ENCODE data around the gene ARF4. TPM values are rescaled to one million over a fixed set of nuclear protein-coding genes. Genes with fewer than 3 reads are reported as not detected.

Gene ARF4
- total RNA-seq, 1 donor from 2014 or later, result 471 TPM

GRCh38 chr3:57538465-57538864 is 58.7 kb downstream of the ARF4 start:
- Histone ChIP-seq H3K4me2 (ENCODE audit: low read length) (no peak overlapping the region), H3K4me1 (ENCODE audit: insufficient read depth, low read length) (no peaks in the 10 kb centered on the region), H3K9me3 (ENCODE audit: insufficient read depth, low read depth, low read length) (no peaks in the 10 kb centered on the region), H2AFZ (ENCODE audit: low read depth, low read length) (no peak overlapping the region), H3K27me3 (ENCODE audit: insufficient read depth, low read length) (no peaks in the 10 kb centered on the region), H3K79me2 (ENCODE audit: insufficient read depth, low read length) (no peaks in the 10 kb centered on the region), H3K36me3 (ENCODE audit: insufficient read depth, low read length) (no peaks in the 10 kb centered on the region), H3K27ac (ENCODE audit: low read depth, low read length) (no peak overlapping the region), H4K20me1 (ENCODE audit: insufficient read depth, low read length) (no peaks in the 10 kb centered on the region), H3K4me3 (ENCODE audit: insufficient read depth, low read depth, low read length) (no peak overlapping the region), H3K9ac (ENCODE audit: low read length) (no peak overlapping the region)
- Mint-ChIP-seq H3K9me3 (ENCODE audit: unreplicated experiment) (no peaks in the 10 kb centered on the region), H3K36me3 (ENCODE audit: low read depth, unreplicated experiment) (no peaks in the 10 kb centered on the region), H3K4me3 (ENCODE audit: unreplicated experiment) (no peak overlapping the region), H3K27ac (ENCODE audit: unreplicated experiment) (no peak overlapping the region), H3K4me1 (ENCODE audit: low read depth, unreplicated experiment) (no peaks in the 10 kb centered on the region), H3K27me3 (ENCODE audit: low read depth, unreplicated experiment) (no peaks in the 10 kb centered on the region)
- DNase-seq (ENCODE audit: low read depth) (no peak), FAIRE-seq (no peak)
- TF ChIP-seq EZH2 (IDR thresholded peaks at IDR 0.05; ENCODE audit: insufficient read depth, low read length), result no peak
- no peak for TF ChIP-seq CTCF (IDR thresholded peaks at IDR 0.05; ENCODE audit: insufficient read depth, low read depth, low read length)

GRCh38 chr3:57530071-57530608 is 67.0 kb downstream of the ARF4 start:
- no peaks in the 10 kb centered on the region for H4K20me1 ChIP-seq (ENCODE audit: insufficient read depth, low read length)
- no peak for TF ChIP-seq CTCF (IDR thresholded peaks at IDR 0.05; ENCODE audit: insufficient read depth, low read depth, low read length)
- no peak for TF ChIP-seq EZH2 (IDR thresholded peaks at IDR 0.05; ENCODE audit: insufficient read depth, low read length)
- H3K9me3 ChIP-seq (ENCODE audit: insufficient read depth, low read depth, low read length), result no peaks in the 10 kb centered on the region
- no peak overlapping the region for H3K4me3 ChIP-seq (ENCODE audit: insufficient read depth, low read depth, low read length)
- Mint-ChIP-seq H3K36me3 (ENCODE audit: low read depth, unreplicated experiment) (no peaks in the 10 kb centered on the region), H3K27me3 (ENCODE audit: low read depth, unreplicated experiment) (no peaks in the 10 kb centered on the region), H3K9me3 (ENCODE audit: unreplicated experiment) (peaks cover 1% of the 10 kb centered on the region), H3K4me1 (ENCODE audit: low read depth, unreplicated experiment) (peaks cover 3% of the 10 kb centered on the region), H3K27ac (ENCODE audit: unreplicated experiment) (no peak overlapping the region), H3K4me3 (ENCODE audit: unreplicated experiment) (no peak overlapping the region)
- no peaks in the 10 kb centered on the region for H3K79me2 ChIP-seq (ENCODE audit: insufficient read depth, low read length)
- H2AFZ ChIP-seq (ENCODE audit: low read depth, low read length), result no peak overlapping the region
- no peak for FAIRE-seq
- no peaks in the 10 kb centered on the region for H3K4me1 ChIP-seq (ENCODE audit: insufficient read depth, low read length)
- no peak for DNase-seq (ENCODE audit: low read depth)
- no peaks in the 10 kb centered on the region for H3K36me3 ChIP-seq (ENCODE audit: insufficient read depth, low read length)
- H3K9ac ChIP-seq (ENCODE audit: low read length), result no peak overlapping the region
- no peak overlapping the region for H3K27ac ChIP-seq (ENCODE audit: low read depth, low read length)
- no peaks in the 10 kb centered on the region for H3K27me3 ChIP-seq (ENCODE audit: insufficient read depth, low read length)
- H3K4me2 ChIP-seq (ENCODE audit: low read length), result no peak overlapping the region

Other genes with a start within 250 kb of the ARF4 start
- 0.23 and 0.36 TPM in 2 replicates for gene DNAH12, start 53.0 kb downstream of the ARF4 start, total RNA-seq
- gene PDE12, start 41.1 kb downstream of the ARF4 start, total RNA-seq, result 15.3 and 16.2 TPM in 2 replicates
- 6.6 and 10.6 TPM in 2 replicates for gene DENND6A, start 95.7 kb upstream of the ARF4 start, total RNA-seq
- gene SLMAP, start 159.0 kb upstream of the ARF4 start, total RNA-seq, result 68.7 and 71.4 TPM in 2 replicates